Stimulated activated naive B cell treated with anti-CD40 and anti-IgM and Interleukin-4, amounts not matched to agents 10 μg/mL and 1 μg/mL and 100 μg/mL, for 72 hours (primary cell): ENCODE data around the gene IDI2.
"Not testable (repeated sequence)": the region's sequence is repeated elsewhere in the genome, so short reads cannot be mapped to it uniquely, and the experiment has no call there.

Experiments used
- ATAC-seq, 2 donors: fragments of 150-1000 bp; cut with Tn5 transposase; replicated peaks; 2 replicates each; pipeline ENCODE4 v1.10.0; 2021; ENCODE audit warnings: moderate library complexity in 1 of 2
- DNase-seq: peaks from one replicate; pipeline ENCODE4 v3.0.0; 2021
- H3K27ac Mint-ChIP-seq: one replicate; pipeline ENCODE4 v1.8.0; 2022; ENCODE audit warnings: mild to moderate bottlenecking, mixed read lengths
- H3K27me3 Mint-ChIP-seq, 2 donors: one replicate each; pipeline ENCODE4 v1.8.0; 2022; ENCODE audit warnings: mixed read lengths in 2 of 2
- H3K36me3 Mint-ChIP-seq, 2 donors: one replicate each; pipeline ENCODE4 v1.8.0; 2022; ENCODE audit warnings: mixed read lengths in 2 of 2, mild to moderate bottlenecking in 1 of 2
- H3K4me1 Mint-ChIP-seq, 2 donors: one replicate each; pipeline ENCODE4 v1.8.0; 2022; ENCODE audit warnings: mixed read lengths in 2 of 2, mild to moderate bottlenecking in 1 of 2
- H3K4me3 Mint-ChIP-seq, 2 donors: one replicate each; pipeline ENCODE4 v1.8.0; 2022; ENCODE audit warnings: mild to moderate bottlenecking in 2 of 2, mixed read lengths in 2 of 2, moderate library complexity in 1 of 2
- H3K9me3 Mint-ChIP-seq, 2 donors: one replicate each; pipeline ENCODE4 v1.8.0; 2022; ENCODE audit warnings: mixed read lengths in 2 of 2, mild to moderate bottlenecking in 1 of 2

The IDI2 gene

DNA sequence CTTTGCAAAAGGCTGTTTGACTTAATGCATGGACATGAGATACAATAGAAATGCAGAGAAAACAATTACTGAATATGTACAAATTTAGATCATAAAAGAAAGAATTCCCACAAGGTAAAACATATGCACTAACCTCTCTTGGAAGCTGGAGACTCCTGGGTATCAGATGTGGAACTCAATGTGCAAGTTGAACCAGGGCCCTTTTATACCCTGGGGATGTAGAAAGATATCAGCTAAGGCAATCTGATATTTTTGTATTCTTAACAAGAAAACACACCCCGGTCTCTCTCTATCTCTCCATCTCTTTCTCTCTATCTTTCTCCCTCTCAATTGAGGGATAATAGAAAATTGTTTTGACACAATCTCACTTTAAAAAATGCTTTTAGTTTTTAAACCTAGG, at the start of gene IDI2:
Gene IDI2, minus strand, starts transcription at position 177 of the 400 bp plus-strand sequence. CDS start 1,136 bp downstream, outside the sequence.
- Mint-ChIP-seq H3K36me3 (peaks cover 20 to 39% of the 10 kb centered on the region in 2 donors), H3K27me3 (no peaks in the 10 kb centered on the region), H3K4me3 (no peak within 1 kb of the TSS)

DNA sequence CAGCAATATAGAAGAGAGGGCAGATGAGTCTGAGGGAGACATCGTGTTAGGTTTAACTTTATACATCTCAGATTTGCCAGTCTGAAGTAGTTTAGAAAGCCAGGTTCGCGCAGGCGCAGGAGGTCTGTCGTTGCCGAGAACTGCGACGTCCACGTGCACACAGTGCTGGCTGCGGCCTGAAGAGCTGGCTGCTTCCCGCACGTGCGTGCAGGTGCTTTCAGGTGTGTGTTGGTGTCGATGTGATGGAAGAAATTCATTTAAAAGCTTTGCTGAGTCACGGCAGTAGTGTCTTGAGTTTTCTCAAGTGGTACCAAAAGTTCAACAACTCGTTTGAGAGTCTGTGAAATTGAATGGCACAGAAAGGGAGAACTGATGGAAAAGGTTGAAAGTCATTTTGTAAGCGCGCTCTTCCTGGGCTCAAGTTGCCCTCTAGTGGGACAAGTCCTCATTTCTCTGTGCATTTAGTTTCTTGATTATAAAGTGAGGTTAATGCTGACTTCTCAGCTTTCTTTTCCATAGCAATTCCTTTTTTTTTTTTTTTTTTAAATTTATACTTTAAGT, 49.2 kb upstream of the IDI2 start:
- H3K36me3 Mint-ChIP-seq: peaks cover 26 to 47% of the 10 kb centered on the region in 2 donors
- no peak overlapping the region for H3K27ac Mint-ChIP-seq
- peaks cover 7 to 15% of the 10 kb centered on the region in 2 donors for H3K4me1 Mint-ChIP-seq
- no peaks in the 10 kb centered on the region for H3K27me3 Mint-ChIP-seq
- DNase-seq (no peak), ATAC-seq (no peak)
- no peaks in the 10 kb centered on the region for H3K9me3 Mint-ChIP-seq
- no peak overlapping the region for H3K4me3 Mint-ChIP-seq

More for the DNA sequence above, at the start of gene IDI2:
- ATAC-seq: no peak
- no peak for DNase-seq
- Mint-ChIP-seq H3K4me1 (no peaks in the 10 kb centered on the region), H3K9me3 (no peaks in the 10 kb centered on the region), H3K27ac (no peak within 1 kb of the TSS)

DNA sequence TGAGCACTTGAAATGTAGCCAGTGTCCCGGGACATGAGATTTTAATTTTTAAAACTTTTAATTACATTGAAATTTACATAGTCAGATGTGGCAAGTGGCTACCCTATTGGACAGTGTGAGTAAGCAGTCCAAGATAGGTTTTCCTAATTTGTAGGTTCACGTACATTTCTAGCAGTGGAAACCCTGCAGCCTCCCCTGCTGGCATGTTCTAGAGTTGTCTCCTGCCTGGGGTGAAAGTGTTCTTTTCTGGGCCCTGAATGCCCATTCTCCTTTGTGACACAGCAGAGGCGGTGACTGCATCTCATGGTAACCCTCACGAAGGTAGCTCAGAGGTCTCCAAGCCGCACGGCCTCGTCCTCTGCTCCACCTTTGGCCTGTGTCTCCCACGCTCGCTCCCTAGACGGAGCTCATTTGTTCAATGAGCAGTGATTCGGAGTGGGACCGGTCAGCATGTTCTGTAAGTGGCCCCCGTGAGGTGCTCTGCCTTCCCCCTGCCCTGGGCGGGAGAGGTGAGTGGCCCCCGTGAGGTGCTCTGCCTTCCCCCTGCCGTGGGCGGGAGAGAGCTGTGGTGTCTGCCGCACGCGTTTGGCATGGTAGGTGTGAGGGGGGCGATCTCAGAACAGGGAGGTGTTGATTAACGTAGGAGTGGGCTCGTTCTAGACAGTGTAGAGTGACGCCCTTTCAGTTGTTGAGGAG, 48.5 kb upstream of the IDI2 start:
- Mint-ChIP-seq H3K4me1 (peaks cover 12 to 20% of the 10 kb centered on the region in 2 donors), H3K9me3 (no peaks in the 10 kb centered on the region), H3K27ac (no peak overlapping the region), H3K4me3 (no peak overlapping the region), H3K36me3 (peaks cover 21 to 41% of the 10 kb centered on the region in 2 donors), H3K27me3 (no peaks in the 10 kb centered on the region)
- ATAC-seq (no peak), DNase-seq (no peak)

DNA sequence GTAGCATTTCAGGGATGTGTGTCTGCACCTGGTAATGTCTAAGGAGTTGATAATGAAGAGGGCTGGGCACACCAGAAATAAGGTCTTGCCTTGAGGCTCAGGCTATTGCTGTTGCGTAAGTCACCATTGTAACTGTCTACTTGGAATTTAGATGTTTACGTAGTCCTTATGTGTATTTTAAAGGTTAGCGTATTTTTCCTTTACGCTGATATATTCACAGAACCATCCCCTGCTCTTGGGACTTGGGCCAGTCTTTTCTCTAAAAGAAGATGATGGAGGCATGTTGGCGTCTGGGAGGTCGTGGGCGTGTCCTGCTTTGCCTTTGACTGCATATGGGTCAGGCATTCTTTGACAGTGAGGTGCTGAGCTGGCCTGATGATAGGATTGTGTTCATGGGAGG, 45.3 kb upstream of the IDI2 start:
- ATAC-seq (no peak), DNase-seq (no peak)
- H3K36me3 Mint-ChIP-seq: peaks cover 20 to 40% of the 10 kb centered on the region in 2 donors
- H3K27me3 Mint-ChIP-seq: no peaks in the 10 kb centered on the region
- no peak overlapping the region for H3K4me3 Mint-ChIP-seq
- H3K4me1 Mint-ChIP-seq: peaks cover 21 to 40% of the 10 kb centered on the region in 2 donors
- H3K27ac Mint-ChIP-seq: no peak overlapping the region
- H3K9me3 Mint-ChIP-seq: no peaks in the 10 kb centered on the region

DNA sequence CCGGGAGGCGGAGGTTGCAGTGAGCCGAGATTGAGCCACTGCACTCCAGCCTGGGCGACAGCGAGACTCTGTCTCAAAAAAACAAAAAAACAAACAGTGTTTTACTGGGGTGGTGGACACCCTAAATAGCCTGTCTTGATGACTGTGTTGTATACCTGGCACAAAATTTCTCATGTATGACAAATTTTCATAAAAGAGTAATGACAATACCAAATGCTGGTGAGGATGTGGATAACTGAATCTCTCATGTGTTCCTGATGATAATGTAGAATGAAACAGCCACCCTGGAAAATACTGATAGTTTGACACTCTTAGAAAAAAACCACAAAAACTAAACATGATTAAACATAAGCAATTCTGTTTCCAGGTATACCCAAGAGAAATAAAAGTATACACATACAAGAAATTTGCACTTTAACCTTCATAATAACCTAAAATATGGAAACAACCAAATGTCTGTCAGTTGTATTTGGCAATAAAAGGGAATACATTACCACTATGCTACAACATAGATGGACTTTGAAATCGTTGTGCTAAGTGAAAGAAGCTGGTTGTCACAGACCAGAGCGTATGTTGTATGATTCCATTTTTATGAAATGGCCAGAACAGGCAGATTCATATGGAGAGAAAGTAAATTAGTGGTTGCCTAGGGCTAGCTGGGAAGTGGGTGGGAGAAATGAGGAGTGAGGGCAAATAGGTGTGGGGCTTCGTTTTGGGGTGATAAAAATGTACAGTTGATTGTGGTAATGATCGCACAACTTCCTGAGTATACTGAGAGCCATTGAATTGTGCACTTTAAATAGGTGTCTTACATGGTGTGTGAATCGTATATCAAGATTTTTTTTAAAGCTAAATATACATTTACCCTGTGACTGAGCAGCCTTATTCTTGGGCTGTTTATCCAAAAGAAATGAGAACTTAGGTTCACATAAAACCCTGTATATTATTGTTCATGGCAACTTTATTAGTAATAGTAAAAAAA, 43.0 kb upstream of the IDI2 start:
- Mint-ChIP-seq H3K4me1 (peaks cover 22 to 41% of the 10 kb centered on the region in 2 donors), H3K4me3 (no peak overlapping the region), H3K9me3 (no peaks in the 10 kb centered on the region), H3K27me3 (no peaks in the 10 kb centered on the region), H3K36me3 (peaks cover 23 to 42% of the 10 kb centered on the region in 2 donors), H3K27ac (no peak overlapping the region)
- no peak for DNase-seq
- ATAC-seq: no peak

DNA sequence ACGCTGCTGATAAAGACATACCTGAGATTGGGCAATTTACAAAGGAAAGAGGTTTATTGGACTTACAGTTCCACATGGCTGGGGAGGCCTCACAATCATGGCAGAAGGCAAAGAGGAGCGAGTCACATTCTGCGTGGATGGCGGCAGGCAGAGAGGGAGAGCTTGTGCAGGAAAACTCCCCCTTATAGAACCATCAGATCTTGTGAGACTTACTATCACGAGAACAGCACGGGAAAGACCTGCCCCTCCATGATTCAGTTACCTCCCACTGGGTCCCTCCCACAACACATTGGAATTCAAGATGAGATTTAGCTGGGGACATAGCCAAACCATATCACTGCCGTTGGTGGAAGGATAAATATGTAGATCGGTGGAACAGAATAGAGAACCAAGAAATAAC, 41.1 kb upstream of the IDI2 start:
- H3K27me3 Mint-ChIP-seq, H3K27ac Mint-ChIP-seq, ATAC-seq, H3K4me3 Mint-ChIP-seq, DNase-seq, H3K9me3 Mint-ChIP-seq: not testable (repeated sequence)
- H3K36me3 Mint-ChIP-seq: peaks cover 24 to 33% of the 10 kb centered on the region in 2 donors
- H3K4me1 Mint-ChIP-seq: peaks cover 26 to 54% of the 10 kb centered on the region in 2 donors

DNA sequence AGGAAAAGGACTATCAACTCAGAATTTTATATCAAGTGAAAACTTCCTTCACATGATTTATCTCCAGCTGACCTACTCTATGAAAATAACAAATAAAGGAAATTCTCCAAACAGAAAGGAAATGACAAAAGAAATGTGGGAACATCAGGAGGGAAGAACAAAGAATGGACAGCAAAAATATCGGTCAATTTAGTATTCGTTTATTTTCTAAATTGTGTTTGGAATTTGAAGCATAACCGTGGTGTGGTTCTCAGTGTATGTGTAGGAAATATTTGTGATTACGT, 39.2 kb upstream of the IDI2 start:
- Mint-ChIP-seq H3K27ac (no peak overlapping the region), H3K9me3 (no peaks in the 10 kb centered on the region), H3K27me3 (no peaks in the 10 kb centered on the region), H3K36me3 (peaks cover 24 to 36% of the 10 kb centered on the region in 2 donors), H3K4me3 (no peak overlapping the region), H3K4me1 (peaks cover 35 to 63% of the 10 kb centered on the region in 2 donors)
- ATAC-seq: no peak
- DNase-seq: no peak

DNA sequence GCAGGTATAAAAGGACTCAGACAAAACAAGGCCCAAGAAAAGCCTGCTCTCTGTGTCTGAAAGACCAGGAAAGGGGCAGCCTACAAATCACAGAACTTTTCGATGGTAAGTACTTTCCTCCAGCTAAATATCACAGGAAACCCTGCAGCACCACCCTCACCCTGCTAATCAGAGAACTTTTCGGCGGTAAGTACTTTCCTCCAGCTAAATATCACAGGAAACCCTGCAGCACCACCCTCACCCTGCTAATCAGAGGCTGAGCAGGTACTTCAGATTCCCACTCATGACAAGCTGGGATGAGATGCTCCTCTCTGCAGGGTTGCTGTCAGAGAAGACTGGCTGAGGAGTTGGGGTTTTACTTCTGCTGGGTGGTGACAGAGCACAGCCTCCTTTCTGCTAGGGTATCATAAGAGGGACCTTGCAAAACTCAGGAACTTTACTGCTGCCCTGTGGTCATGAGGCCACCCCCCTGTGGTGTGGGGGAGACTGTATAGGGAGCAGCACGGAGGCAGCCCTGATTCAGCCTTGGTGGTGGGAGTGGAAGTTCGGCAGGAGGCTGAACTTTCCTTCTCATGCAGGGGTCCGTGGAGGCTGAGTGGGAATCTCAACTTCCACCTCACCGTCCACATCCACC, 37.7 kb upstream of the IDI2 start:
- Mint-ChIP-seq H3K4me1 (peaks cover 27 to 61% of the 10 kb centered on the region in 2 donors), H3K4me3 (no peak overlapping the region), H3K36me3 (peaks cover 24 to 36% of the 10 kb centered on the region in 2 donors), H3K27me3 (no peaks in the 10 kb centered on the region), H3K27ac (peak overlapping the region; percentile 71), H3K9me3 (no peaks in the 10 kb centered on the region)
- ATAC-seq (no peak), DNase-seq (no peak)

DNA sequence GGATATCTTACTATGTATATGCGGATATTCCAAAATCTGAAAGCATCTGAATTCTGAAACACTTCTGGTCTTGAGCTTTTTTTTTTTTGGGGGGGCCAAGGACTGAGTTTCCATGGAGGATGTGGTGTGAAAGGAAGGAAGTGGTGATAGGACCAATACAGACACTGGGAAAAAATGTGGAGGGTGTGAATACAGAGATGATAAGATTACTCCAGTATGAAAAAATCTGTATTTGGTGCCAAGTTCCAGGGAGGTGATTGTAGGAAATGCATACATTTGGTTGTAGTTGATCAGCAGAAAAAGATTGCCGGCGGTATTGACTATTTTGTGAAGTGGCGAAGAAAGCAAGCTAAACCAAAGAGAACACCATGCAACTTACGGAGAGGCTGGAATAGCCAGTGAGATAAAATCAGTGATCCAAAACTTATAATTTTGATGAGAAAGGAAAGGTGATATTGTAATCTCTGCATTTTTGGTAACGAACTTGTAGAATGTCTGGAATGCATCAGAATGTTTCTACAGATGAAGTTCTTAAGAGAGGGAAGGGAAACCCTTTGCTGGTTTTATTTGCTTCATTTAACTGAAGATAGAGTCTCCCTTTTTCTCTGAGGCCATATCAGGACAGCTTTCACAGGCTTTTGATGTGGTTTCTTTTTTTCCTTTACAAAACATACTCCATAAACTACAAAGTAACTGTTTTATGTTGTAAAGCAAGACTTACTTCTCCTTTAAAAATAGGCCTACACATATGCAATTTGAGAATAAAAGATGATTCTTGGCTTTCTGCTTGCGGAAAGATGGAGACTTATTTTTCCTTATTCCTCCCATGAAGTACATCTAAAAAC, 36.5 kb upstream of the IDI2 start:
- no peak for DNase-seq
- no peak for ATAC-seq
- peak overlapping the region; percentile 51 for H3K27ac Mint-ChIP-seq
- H3K4me3 Mint-ChIP-seq: no peak overlapping the region
- no peaks in the 10 kb centered on the region for H3K27me3 Mint-ChIP-seq
- peaks cover 26 to 36% of the 10 kb centered on the region in 2 donors for H3K36me3 Mint-ChIP-seq
- H3K9me3 Mint-ChIP-seq: no peaks in the 10 kb centered on the region
- H3K4me1 Mint-ChIP-seq: peaks cover 29 to 61% of the 10 kb centered on the region in 2 donors

DNA sequence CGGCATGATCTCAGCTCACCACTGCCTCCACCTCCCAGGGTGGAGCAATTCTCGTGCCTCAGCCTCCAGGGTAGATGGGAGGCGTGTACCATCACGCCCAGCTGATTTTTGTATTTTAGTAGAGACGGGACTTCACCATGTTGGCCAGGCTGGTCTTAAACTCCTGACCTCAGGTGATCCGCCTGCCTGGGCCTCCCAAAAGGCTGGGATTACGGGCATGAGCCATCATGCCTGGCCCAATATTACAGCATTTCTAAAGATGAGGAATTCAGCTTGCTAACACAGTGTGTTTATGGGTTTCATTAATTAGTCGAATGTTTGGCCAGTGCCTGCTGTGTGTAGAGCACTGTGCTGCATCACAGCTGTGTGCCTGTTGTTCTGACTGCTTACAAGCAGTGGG, 34.2 kb upstream of the IDI2 start:
- H3K9me3 Mint-ChIP-seq: no peaks in the 10 kb centered on the region

DNA sequence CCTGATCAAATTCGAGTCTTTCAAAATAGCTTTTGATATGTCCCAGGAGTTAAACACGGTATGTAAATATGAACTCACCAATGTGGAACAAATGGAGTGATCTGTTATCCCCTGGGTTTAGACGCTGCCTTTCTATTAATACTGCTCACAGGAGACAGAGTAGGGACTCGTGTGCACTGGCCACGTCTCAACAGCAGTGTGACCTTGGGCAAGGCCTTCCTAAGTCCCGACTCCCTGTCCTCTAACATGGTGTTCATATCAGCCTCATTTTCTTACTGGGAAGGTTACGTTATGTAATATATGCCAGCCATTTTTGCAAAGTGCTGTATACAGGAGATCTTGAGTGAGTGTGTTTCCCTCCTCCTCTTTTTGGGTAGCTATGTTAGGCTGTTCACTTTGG, 32.4 kb upstream of the IDI2 start:
- DNase-seq (no peak), ATAC-seq (no peak)
- H3K9me3 Mint-ChIP-seq: no peaks in the 10 kb centered on the region
- peak overlapping the region; percentile 100 for H3K4me3 Mint-ChIP-seq
- H3K36me3 Mint-ChIP-seq: peaks cover 21 to 38% of the 10 kb centered on the region in 2 donors
- peak overlapping the region; percentile 97 for H3K27ac Mint-ChIP-seq
- peaks cover 39 to 66% of the 10 kb centered on the region in 2 donors for H3K4me1 Mint-ChIP-seq
- H3K27me3 Mint-ChIP-seq: no peaks in the 10 kb centered on the region

More for the DNA sequence above, 34.2 kb upstream of the IDI2 start:
- DNase-seq (no peak), ATAC-seq (no peak)
- H3K27me3 Mint-ChIP-seq: no peaks in the 10 kb centered on the region
- peaks cover 23 to 32% of the 10 kb centered on the region in 2 donors for H3K36me3 Mint-ChIP-seq
- peaks cover 34 to 60% of the 10 kb centered on the region in 2 donors for H3K4me1 Mint-ChIP-seq
- no peak overlapping the region for H3K4me3 Mint-ChIP-seq
- H3K27ac Mint-ChIP-seq: no peak overlapping the region

DNA sequence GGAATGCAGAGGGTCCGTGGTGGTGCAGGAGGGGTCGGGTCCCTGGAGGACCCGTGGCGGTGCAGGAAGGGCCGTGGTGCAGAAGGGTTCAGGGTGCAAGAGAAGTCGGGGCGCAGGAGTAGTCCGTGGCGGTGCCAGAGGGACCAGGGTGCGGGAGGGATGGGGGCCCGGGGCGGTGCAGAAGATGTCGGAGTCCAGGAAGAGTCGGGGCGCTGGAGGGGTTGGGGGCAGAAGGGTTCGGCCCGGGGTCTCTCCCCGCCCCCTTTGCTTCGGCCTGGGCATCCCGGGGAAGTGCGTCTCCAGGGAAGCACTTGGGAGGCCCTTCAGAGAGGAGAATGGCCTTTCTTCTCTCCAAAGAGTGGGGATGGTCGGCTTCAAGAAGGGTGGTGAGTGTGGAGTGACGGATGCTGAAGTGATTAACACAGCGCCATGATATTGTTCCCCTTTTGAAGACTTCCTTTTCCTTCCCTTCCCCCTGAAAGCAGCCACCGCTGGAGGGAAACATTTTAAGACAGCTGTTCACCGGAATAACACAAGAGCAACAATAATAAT, 31.5 kb upstream of the IDI2 start:
- Mint-ChIP-seq H3K27me3 (no peaks in the 10 kb centered on the region), H3K27ac (peak overlapping the region; percentile 97)
- peak; percentile 19 to 24 for ATAC-seq

More for the DNA sequence above, 31.5 kb upstream of the IDI2 start:
- peaks cover 42 to 73% of the 10 kb centered on the region in 2 donors for H3K4me1 Mint-ChIP-seq
- H3K36me3 Mint-ChIP-seq: peaks cover 23 to 46% of the 10 kb centered on the region in 2 donors
- H3K4me3 Mint-ChIP-seq: peak overlapping the region; percentile 100
- no peak for DNase-seq
- no peaks in the 10 kb centered on the region for H3K9me3 Mint-ChIP-seq
